Measurements from ENCODE around the gene MYBPC2. TPM values are rescaled to one million over a fixed set of nuclear protein-coding genes. Genes with fewer than 3 reads are reported as not detected.
A peak's percentile ranks its signal among the peaks of the same experiment; 100 is the strongest.

The MYBPC2 gene
- total RNA-seq, 6 experiments from 2014 or later, result 0.12 to 0.56 (median 0.30) TPM; not detected in 3

DNA sequence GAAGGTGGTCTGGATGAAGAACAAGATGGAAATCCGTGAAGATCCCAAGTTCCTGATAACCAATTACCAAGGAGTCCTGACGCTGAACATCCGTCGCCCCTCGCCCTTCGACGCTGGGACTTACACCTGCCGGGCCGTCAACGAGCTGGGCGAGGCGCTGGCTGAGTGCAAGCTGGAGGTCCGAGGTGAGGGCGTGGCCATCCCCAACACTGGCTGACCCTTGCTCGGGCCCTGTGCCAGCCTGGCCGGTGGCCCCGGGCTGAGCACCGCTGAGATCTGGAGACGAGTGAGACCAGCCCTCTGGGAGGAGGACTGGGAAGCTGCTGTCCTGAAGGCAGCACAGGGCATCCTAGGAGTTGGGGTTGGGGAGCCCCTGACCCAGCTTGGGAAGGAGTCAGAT lies 31.7 kb downstream of the MYBPC2 start:
- no peaks in the 10 kb centered on the region for H3K36me3 ChIP-seq
- no peak overlapping the region for H3K4me3 ChIP-seq
- H3K4me1 ChIP-seq, result peaks cover 0 to 7% (median 0%) of the 10 kb centered on the region in 4 donors
- no peaks in the 10 kb centered on the region for H3K27me3 ChIP-seq
- no peak for DNase-seq
- no CpG with 5 or more reads among the region's 19 CpGs for WGBS (ENCODE audit: insufficient coverage, low coverage, low lambda C conversion rate, missing lambda C conversion rate)
- ATAC-seq, result no peak
- no peaks in the 10 kb centered on the region for H3K9me3 ChIP-seq
- intact Hi-C loops (cut with DNase I), result no loop called here
- TF ChIP-seq CTCF (IDR thresholded peaks at IDR 0.05) (no peak), POLR2A (IDR thresholded peaks at IDR 0.05) (no peak)
- H3K27ac ChIP-seq, result no peak overlapping the region

DNA sequence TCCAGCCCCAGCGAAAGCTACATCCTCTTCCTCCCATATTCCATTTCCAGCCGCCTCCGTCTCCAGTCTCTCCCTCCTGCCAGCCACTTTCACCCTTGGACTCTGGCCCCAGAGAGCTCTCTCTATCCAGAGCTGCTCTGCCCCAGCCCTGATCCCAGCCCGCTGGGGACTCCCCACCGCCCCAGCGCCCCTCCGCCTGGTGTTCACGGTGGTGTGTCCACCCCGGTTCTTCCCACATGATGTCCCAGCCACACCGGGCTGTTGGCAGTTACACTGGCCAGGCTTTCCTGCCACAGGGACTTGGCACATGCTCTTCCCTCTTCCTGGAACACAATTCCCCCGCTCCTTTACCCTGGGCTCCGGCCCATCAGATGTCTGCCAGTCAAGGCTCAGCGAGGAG lies 32.3 kb downstream of the MYBPC2 start:
- Histone ChIP-seq H3K9me3 (no peaks in the 10 kb centered on the region), H3K27me3 (no peaks in the 10 kb centered on the region), H3K27ac (no peak overlapping the region), H3K4me1 (peaks cover 0 to 7% (median 0%) of the 10 kb centered on the region in 4 donors), H3K4me3 (no peak overlapping the region), H3K36me3 (no peaks in the 10 kb centered on the region)
- DNase-seq (no peak), ATAC-seq (peak in 3 of 4 donors; percentile 26 to 61 (median 54))
- TF ChIP-seq CTCF (IDR thresholded peaks at IDR 0.05) (no peak), POLR2A (IDR thresholded peaks at IDR 0.05) (no peak)
- intact Hi-C loops (cut with DNase I), result no loop called here
- WGBS (ENCODE audit: insufficient coverage, low coverage, low lambda C conversion rate, missing lambda C conversion rate), result 26% methylated on average over 11 of the region's 13 CpGs

DNA sequence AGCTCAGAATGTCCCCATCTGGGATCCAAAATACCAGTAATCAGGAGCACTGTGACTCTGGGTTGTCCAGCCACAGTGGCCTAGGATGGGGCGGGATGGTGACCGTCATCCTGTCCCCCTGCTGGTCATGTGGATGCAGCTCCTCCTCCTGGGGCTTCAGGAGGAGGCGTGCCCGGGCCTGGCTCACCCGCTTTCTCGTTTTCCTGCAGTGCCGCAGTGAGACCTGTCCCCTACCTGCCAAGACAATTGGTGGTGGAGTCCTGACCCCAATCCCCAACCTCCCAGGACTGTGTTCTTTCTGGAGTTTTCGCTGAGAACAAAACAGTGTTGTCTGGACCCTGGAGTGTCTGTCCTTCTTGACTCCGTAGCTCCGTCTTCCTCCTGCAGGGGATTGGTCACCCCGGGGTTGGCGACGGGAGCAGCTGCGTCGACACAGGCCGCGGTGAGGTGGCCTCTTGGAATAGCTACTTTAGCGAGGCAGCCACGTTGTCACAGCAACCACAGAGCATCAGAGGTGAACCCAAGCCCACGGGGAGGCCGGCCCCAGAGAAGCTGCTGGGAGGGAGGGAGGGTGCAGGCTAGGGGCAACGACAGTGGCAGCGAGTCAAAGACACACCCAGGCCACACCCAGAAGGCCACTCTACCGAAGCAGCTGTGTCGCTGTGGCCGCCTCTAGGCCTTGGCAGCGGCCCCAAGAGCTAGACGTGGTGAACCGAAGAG lies 33.5 kb downstream of the MYBPC2 start:
- no peaks in the 10 kb centered on the region for H3K27me3 ChIP-seq
- 80% methylated on average over 2 of the region's 29 CpGs for WGBS (ENCODE audit: insufficient coverage, low coverage, low lambda C conversion rate, missing lambda C conversion rate)
- H3K4me1 ChIP-seq, result peaks cover 0 to 7% (median 0%) of the 10 kb centered on the region in 4 donors
- no peak overlapping the region for H3K27ac ChIP-seq
- H3K9me3 ChIP-seq, result no peaks in the 10 kb centered on the region
- intact Hi-C loops (cut with DNase I), result no loop called here
- H3K4me3 ChIP-seq, result no peak overlapping the region
- ATAC-seq (no peak), DNase-seq (no peak)
- no peaks in the 10 kb centered on the region for H3K36me3 ChIP-seq
- no peak for TF ChIP-seq POLR2A (IDR thresholded peaks at IDR 0.05)
- TF ChIP-seq CTCF (IDR thresholded peaks at IDR 0.05), result no peak

GRCh38 chr19:50466706-50467039 lies 34.0 kb downstream of the MYBPC2 start:
- 53% methylated on average over 3 of the region's 11 CpGs for WGBS (ENCODE audit: insufficient coverage, low coverage, low lambda C conversion rate, missing lambda C conversion rate)
- Histone ChIP-seq H3K4me3 (no peak overlapping the region), H3K36me3 (no peaks in the 10 kb centered on the region), H3K27ac (no peak overlapping the region), H3K9me3 (no peaks in the 10 kb centered on the region), H3K27me3 (no peaks in the 10 kb centered on the region), H3K4me1 (peaks cover 0 to 7% (median 0%) of the 10 kb centered on the region in 4 donors)
- intact Hi-C loops (cut with DNase I), result no loop called here
- DNase-seq (no peak), ATAC-seq (no peak)
- no peak for TF ChIP-seq POLR2A (IDR thresholded peaks at IDR 0.05)
- TF ChIP-seq CTCF (IDR thresholded peaks at IDR 0.05), result no peak

Measured in right lobe of liver (tissue), 6 donors.